NCI-H1436 (cell line): ENCODE results near the gene BARX2.
"Not testable (repeated sequence)": the region's sequence is repeated elsewhere in the genome, so short reads cannot be mapped to it uniquely, and the experiment has no call there.

ENCODE experiments used
- DNase-seq: peaks from one replicate; lab custom pipeline; 2025; lab: John Stamatoyannopoulos, UW

Gene BARX2

GRCh38 chr11:129375751-129376657, at the start of gene BARX2:
TSS of gene BARX2 (plus strand) at chr11:129375848. CDS start at chr11:129376036, 188 bp downstream.
- DNase-seq = no peak

- DNase-seq = no peak
Observed at GRCh38 chr11:129326921-129327320, 48.7 kb upstream of the BARX2 start.

- DNase-seq = not testable (repeated sequence)
Observed at GRCh38 chr11:129327708-129328107, 47.9 kb upstream of the BARX2 start.

GRCh38 chr11:129328756-129329155, 46.9 kb upstream of the BARX2 start:
- no peak for DNase-seq

GRCh38 chr11:129331217-129331616, 44.4 kb upstream of the BARX2 start:
- DNase-seq = no peak

- peak; percentile 72 for DNase-seq
Observed at GRCh38 chr11:129331871-129332274, 43.8 kb upstream of the BARX2 start.

- no peak for DNase-seq
Observed at GRCh38 chr11:129333873-129334272, 41.8 kb upstream of the BARX2 start.

GRCh38 chr11:129344301-129344940, 31.2 kb upstream of the BARX2 start:
- not testable (repeated sequence) for DNase-seq

- no peak for DNase-seq
Observed at GRCh38 chr11:129346916-129347315, 28.7 kb upstream of the BARX2 start.

- no peak for DNase-seq
Observed at GRCh38 chr11:129348813-129349212, 26.8 kb upstream of the BARX2 start.

GRCh38 chr11:129352676-129353075, 23.0 kb upstream of the BARX2 start:
- DNase-seq = no peak

- no peak for DNase-seq
Observed at GRCh38 chr11:129354691-129355090, 21.0 kb upstream of the BARX2 start.

- no peak for DNase-seq
Observed at GRCh38 chr11:129359748-129360147, 15.9 kb upstream of the BARX2 start.

GRCh38 chr11:129364143-129364654, 11.4 kb upstream of the BARX2 start:
- DNase-seq = peak; percentile 81

- no peak for DNase-seq
Observed at GRCh38 chr11:129365816-129366215, 9.8 kb upstream of the BARX2 start.

- DNase-seq = no peak
Observed at GRCh38 chr11:129366737-129367597, 8.7 kb upstream of the BARX2 start.

GRCh38 chr11:129368889-129369672, 6.6 kb upstream of the BARX2 start:
- DNase-seq = no peak

- DNase-seq = no peak
Observed at GRCh38 chr11:129370715-129371114, 4.9 kb upstream of the BARX2 start.

GRCh38 chr11:129372609-129373488, 2.8 kb upstream of the BARX2 start:
- DNase-seq = no peak

GRCh38 chr11:129373489-129373953, 2.1 kb upstream of the BARX2 start:
- no peak for DNase-seq
